BE2C (cell line): ENCODE measurements around the gene TRIOBP.

Source experiments
- DNase-seq: peaks from one replicate; pipeline ENCODE4 v3.0.0-alpha.2; 2020
- H3K27me3 ChIP-seq: fragments of 250-450 bp; sonication (Bioruptor Pico); 2 replicates; pipeline ENCODE4 v1.5.1; 2020; ENCODE audit warnings: mild to moderate bottlenecking
- H3K36me3 ChIP-seq: fragments of 250-450 bp; sonication (Bioruptor Pico); 2 replicates; pipeline ENCODE4 v1.5.1; 2020; ENCODE audit warnings: mild to moderate bottlenecking
- H3K4me1 ChIP-seq: fragments of 250-450 bp; sonication (Bioruptor Pico); 2 replicates; pipeline ENCODE4 v1.5.1; 2020
- H3K4me3 ChIP-seq: 2 replicates; pipeline ENCODE4 v1.5.1; 2011; ENCODE audit warnings: low read depth, low read length
- H3K9me3 ChIP-seq: fragments of 250-450 bp; sonication (Bioruptor Pico); 2 replicates; pipeline ENCODE4 v1.5.1; 2020
- CTCF ChIP-seq: IDR thresholded peaks from 2 replicates; pipeline ENCODE4 v1.5.1; 2012; ENCODE audit warnings: mild to moderate bottlenecking, low read depth, low read length

TRIOBP gene

GRCh38 chr22:37762389-37762836, 65.6 kb downstream of the TRIOBP start:
- no peak for DNase-seq
- peaks cover 20% of the 10 kb centered on the region for H3K36me3 ChIP-seq
- TF ChIP-seq CTCF = no peak

GRCh38 chr22:37763012-37763411, 66.2 kb downstream of the TRIOBP start:
- no peak overlapping the region for H3K4me3 ChIP-seq
- H3K27me3 ChIP-seq = no peaks in the 10 kb centered on the region
- DNase-seq = no peak
- no peaks in the 10 kb centered on the region for H3K9me3 ChIP-seq
- no peak for TF ChIP-seq CTCF
- peaks cover 2% of the 10 kb centered on the region; the same call in 1 of the 2 replicates for H3K4me1 ChIP-seq
- H3K36me3 ChIP-seq = peaks cover 15% of the 10 kb centered on the region

More at GRCh38 chr22:37762389-37762836, 65.6 kb downstream of the TRIOBP start:
- H3K4me1 ChIP-seq = peaks cover 2% of the 10 kb centered on the region; the same call in 1 of the 2 replicates
- no peaks in the 10 kb centered on the region for H3K9me3 ChIP-seq
- no peak overlapping the region for H3K4me3 ChIP-seq
- no peaks in the 10 kb centered on the region for H3K27me3 ChIP-seq

GRCh38 chr22:37763652-37764051, 66.8 kb downstream of the TRIOBP start:
- Histone ChIP-seq H3K36me3 (peaks cover 11% of the 10 kb centered on the region), H3K4me1 (peaks cover 2% of the 10 kb centered on the region; the same call in 1 of the 2 replicates), H3K9me3 (no peaks in the 10 kb centered on the region), H3K27me3 (no peaks in the 10 kb centered on the region), H3K4me3 (no peak overlapping the region)
- TF ChIP-seq CTCF = no peak
- no peak for DNase-seq

- no peak overlapping the region for H3K4me3 ChIP-seq
- H3K9me3 ChIP-seq = no peaks in the 10 kb centered on the region
- DNase-seq = no peak
- H3K4me1 ChIP-seq = peaks cover 2% of the 10 kb centered on the region; the same call in 1 of the 2 replicates
- H3K36me3 ChIP-seq = peaks cover 3% of the 10 kb centered on the region; the same call in 1 of the 2 replicates
- no peaks in the 10 kb centered on the region for H3K27me3 ChIP-seq
- no peak for TF ChIP-seq CTCF
Measured at GRCh38 chr22:37764622-37765021, 67.8 kb downstream of the TRIOBP start.

- H3K27me3 ChIP-seq = no peaks in the 10 kb centered on the region
- no peak for TF ChIP-seq CTCF
- no peak overlapping the region for H3K4me3 ChIP-seq
- H3K9me3 ChIP-seq = no peaks in the 10 kb centered on the region
- peaks cover 2% of the 10 kb centered on the region; the same call in 1 of the 2 replicates for H3K4me1 ChIP-seq
- DNase-seq = no peak
- H3K36me3 ChIP-seq = no peaks in the 10 kb centered on the region
Measured at GRCh38 chr22:37765498-37765897, 68.7 kb downstream of the TRIOBP start.

- H3K9me3 ChIP-seq = no peaks in the 10 kb centered on the region
- no peaks in the 10 kb centered on the region for H3K27me3 ChIP-seq
- H3K36me3 ChIP-seq = no peaks in the 10 kb centered on the region
- peaks cover 2% of the 10 kb centered on the region; the same call in 1 of the 2 replicates for H3K4me1 ChIP-seq
- no peak for DNase-seq
- no peak overlapping the region for H3K4me3 ChIP-seq
- TF ChIP-seq CTCF = no peak
Measured at GRCh38 chr22:37765953-37766576, 69.2 kb downstream of the TRIOBP start.
